ENCODE results near the gene UCN2. TPM values are rescaled to one million over a fixed set of nuclear protein-coding genes. Genes with fewer than 3 reads are reported as not detected.

UCN2 gene
- total and polyA plus RNA-seq, 3 donors from 2014 or later, result 0.86 to 1.2 (median 0.87) TPM

DNA sequence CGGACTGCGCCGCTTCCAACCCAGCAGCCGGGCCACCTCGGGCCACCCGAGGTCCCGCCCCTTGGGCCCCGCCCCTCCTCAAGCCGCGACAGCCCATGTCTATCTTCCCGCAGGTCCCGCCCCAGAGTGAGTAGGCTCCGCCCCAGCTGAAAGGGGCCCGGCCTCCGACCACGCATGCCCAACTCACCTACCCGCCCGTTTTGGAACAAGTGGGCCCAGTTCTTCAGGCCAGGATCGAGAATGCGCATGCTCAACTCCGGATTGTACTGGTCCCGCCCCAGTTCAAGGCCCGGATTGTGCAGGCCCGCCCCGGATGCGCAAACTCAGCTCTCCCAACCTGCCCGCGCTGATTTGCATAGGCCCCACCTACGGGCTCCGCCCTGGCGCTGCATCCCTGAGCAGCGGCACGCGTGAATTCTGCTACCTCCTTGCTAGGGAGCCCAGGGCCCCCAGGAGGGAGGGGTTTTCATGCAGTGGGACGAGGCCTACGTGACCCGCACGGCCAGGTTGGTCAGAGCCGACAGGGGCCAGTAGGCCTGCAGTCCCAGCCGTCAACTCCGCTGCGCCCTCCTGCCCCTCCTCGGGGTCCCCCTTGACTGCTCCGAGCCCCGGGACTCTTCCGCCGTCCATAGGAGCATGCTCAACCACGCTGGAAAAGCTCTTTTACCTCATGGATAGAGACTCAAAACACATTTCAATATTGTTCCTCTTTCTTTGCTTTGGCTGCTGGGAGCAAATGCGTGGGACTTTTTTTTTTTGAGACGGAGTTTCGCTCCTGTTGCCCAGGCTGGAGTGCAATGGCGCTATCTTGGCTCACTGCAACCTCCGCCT is 6.6 kb downstream of the UCN2 start, which contains the start of gene PFKFB4:
TSS of gene PFKFB4 (minus strand) at position 8 of the 831 bp plus-strand sequence. CDS start 26 bp downstream, outside the sequence.
- H3K4me3 ChIP-seq, result peak within 1 kb of the TSS; percentile 55 to 70
- H3K36me3 ChIP-seq (ENCODE audit: low read depth, missing control alignments), result no peaks in the 10 kb centered on the region
- intact Hi-C loops (cut with DNase I; ENCODE audit: low total_unique reads), result no loop called here
- no peaks in the 10 kb centered on the region for H3K9me3 ChIP-seq
- peak; percentile 99 for DNase-seq
- no peak for TF ChIP-seq POLR2A (IDR thresholded peaks at IDR 0.05)
- TF ChIP-seq, protein P1, sequence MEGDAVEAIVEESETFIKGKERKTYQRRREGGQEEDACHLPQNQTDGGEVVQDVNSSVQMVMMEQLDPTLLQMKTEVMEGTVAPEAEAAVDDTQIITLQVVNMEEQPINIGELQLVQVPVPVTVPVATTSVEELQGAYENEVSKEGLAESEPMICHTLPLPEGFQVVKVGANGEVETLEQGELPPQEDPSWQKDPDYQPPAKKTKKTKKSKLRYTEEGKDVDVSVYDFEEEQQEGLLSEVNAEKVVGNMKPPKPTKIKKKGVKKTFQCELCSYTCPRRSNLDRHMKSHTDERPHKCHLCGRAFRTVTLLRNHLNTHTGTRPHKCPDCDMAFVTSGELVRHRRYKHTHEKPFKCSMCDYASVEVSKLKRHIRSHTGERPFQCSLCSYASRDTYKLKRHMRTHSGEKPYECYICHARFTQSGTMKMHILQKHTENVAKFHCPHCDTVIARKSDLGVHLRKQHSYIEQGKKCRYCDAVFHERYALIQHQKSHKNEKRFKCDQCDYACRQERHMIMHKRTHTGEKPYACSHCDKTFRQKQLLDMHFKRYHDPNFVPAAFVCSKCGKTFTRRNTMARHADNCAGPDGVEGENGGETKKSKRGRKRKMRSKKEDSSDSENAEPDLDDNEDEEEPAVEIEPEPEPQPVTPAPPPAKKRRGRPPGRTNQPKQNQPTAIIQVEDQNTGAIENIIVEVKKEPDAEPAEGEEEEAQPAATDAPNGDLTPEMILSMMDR (IDR thresholded peaks at IDR 0.05), result peak in 2 of 3 experiments; percentile 6 to 31
- H3K27me3 ChIP-seq, result no peaks in the 10 kb centered on the region
- peaks cover 43% of the 10 kb centered on the region for H3K4me1 ChIP-seq
- WGBS, 2 donors, result 1% methylated on average over 13 to 38 of the region's 53 CpGs
- H3K27ac ChIP-seq, result peak within 1 kb of the TSS in 1 of 2 donors; percentile 70

DNA sequence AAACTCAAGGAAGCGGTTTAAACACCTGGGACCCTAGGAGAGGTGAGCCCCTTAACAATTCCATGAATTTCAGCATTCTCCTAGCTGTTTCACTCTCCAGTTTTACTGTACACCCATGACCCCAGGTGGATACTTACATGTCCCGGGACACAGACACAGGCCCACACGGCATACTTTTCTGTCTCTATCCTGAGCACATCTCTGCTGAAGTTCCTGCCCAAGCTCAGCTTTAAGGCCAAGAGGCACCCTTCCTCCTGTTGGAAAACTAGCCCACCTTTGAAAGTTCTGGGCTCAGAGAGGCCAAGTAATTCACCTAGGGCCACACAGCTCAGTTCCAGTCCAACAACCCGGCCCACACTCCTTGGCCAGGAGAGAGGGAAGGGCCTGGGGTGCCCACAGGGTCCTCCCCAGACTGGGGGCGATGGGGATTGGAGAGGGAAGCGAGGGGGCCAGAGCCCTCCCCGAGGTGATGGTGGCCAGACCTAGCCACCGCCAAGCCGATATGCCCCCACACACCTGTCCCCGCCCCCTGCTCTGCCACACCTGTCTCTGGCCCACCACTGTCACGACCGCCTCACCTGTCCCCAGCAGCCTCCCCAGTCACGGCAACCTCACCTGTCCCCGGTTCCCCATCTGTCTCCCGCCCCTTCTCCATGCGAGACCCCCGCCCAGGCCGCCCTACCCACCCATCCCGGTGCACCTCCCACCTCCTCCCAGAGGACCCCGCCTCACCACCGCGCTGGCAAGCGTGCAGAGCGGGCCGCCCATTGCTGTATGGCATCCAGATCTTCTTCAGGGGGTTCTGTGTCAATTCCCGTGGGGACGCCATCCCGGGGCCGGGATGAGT is 7.4 kb downstream of the UCN2 start:
- peak overlapping the region in 1 of 2 donors; percentile 70 for H3K27ac ChIP-seq
- intact Hi-C loops (cut with DNase I; ENCODE audit: low total_unique reads), result no loop called here
- TF ChIP-seq POLR2A (IDR thresholded peaks at IDR 0.05), result no peak
- TF ChIP-seq, protein P1 (IDR thresholded peaks at IDR 0.05), result no peak
- no peaks in the 10 kb centered on the region for H3K27me3 ChIP-seq
- no peaks in the 10 kb centered on the region for H3K36me3 ChIP-seq (ENCODE audit: low read depth, missing control alignments)
- no peaks in the 10 kb centered on the region for H3K9me3 ChIP-seq
- 11 to 44% methylated on average over 4 to 29 of the region's 29 CpGs for WGBS, 2 donors
- DNase-seq, result no peak
- H3K4me1 ChIP-seq, result peaks cover 43% of the 10 kb centered on the region
- peak overlapping the region; percentile 55 to 70 for H3K4me3 ChIP-seq

DNA sequence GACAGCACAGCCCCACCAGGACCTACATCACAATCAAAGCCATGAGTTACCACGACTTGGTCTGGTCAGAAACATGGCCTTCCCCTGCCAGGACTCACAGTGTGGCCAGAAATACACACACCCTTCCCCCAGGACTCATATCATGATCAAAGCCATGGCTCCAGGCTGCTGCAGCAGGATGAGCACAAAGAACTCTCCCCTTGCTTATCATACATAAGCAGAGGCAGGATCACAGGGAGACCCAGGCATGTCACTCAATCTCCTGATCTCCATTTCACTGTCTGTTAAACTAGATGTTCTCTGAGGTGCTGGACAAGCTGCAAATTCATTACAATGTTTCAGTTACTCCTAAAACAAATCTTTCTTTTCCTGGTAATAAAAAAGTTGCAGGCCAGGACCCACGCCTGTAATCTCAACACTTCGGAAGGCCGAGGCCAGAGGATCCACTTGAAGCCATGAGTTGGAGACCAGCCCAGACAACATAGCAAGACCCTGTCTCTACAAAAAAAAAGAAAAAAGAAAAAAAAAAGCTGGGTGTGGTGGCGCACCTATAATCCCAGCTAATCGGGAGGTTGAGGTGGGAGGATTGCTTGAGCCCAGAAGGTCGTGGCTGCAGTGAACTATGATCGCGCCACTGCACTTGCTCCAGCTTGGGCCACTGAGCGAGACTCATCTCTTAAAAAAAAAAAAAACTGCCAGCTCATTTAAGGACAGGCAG is 8.2 kb downstream of the UCN2 start:
- Histone ChIP-seq H3K9me3 (no peaks in the 10 kb centered on the region), H3K27me3 (no peaks in the 10 kb centered on the region), H3K27ac (peak overlapping the region; percentile 7 to 70), H3K36me3 (ENCODE audit: low read depth, missing control alignments) (no peaks in the 10 kb centered on the region), H3K4me1 (peaks cover 35% of the 10 kb centered on the region), H3K4me3 (peak overlapping the region in 1 of 2 donors; percentile 70)
- peak; percentile 83 for DNase-seq
- no peak for TF ChIP-seq POLR2A (IDR thresholded peaks at IDR 0.05)
- TF ChIP-seq, protein P1 (IDR thresholded peaks at IDR 0.05), result no peak
- 66 to 68% methylated on average over 10 of the region's 10 CpGs for whole genome bisulfite sequencing, 2 donors
- intact Hi-C loops (cut with DNase I; ENCODE audit: low total_unique reads), result no loop called here

DNA sequence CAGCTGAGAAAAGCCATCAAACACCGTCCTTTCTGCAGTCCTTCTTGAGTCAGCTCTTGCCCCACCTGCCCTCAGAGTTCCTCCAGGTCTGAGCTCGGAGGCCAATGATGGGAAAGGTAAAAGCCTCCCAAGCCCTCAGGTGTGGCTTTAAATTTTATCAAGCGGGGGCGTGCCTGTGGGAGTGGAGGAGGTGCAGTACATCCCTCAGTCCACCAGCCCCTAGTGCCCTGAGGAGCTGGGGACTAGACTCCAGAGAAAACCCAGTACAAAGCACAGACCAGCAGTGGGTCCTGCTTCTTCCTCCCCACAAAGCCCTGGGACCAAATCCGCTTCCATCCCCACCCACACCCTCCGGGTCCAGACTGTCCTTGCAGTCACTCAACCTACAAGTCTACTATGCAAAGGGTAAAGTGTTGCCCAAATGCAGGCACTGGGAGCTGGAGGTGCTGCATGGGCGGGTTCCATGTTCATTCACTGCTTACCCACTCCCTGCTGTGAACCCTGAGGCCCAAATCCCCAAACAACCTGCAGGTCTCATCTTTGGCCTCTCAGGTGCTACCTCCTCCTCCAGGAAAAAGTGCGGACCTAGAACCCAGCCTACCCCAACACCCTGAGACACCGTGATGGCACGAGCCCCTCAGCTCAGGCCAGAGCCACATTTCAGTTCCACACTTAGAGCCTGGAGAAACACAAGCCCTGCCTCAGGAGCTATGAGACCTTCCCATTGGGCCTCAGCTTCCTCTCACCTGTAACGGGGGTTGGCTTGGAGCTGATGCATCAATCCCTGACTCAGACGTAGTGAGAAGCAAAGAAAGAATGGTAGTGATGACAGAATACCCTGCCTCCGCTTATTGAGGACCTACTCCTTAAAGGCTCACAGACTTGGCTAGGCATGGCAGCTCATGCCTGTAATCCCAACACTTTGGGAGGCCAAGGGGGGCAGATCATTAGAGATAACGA is 9.4 kb downstream of the UCN2 start:
- intact Hi-C loops (cut with DNase I; ENCODE audit: low total_unique reads), result no loop called here
- Histone ChIP-seq H3K9me3 (no peaks in the 10 kb centered on the region), H3K27ac (peak overlapping the region in 1 of 2 donors; percentile 56), H3K4me1 (peaks cover 23% of the 10 kb centered on the region), H3K4me3 (no peak overlapping the region), H3K36me3 (ENCODE audit: low read depth, missing control alignments) (no peaks in the 10 kb centered on the region), H3K27me3 (no peaks in the 10 kb centered on the region)
- WGBS, 2 donors, result 82 to 84% methylated on average over 14 of the region's 14 CpGs
- no peak for DNase-seq
- no peak for TF ChIP-seq POLR2A (IDR thresholded peaks at IDR 0.05)
- TF ChIP-seq, protein P1 (IDR thresholded peaks at IDR 0.05), result no peak

Data from testis (tissue), 3 donors.